ENCODE results near the gene CLCN2.
A peak's percentile ranks its signal among the peaks of the same experiment; 100 is the strongest.

GRCh38 chr3:184373422-184373821, 12.0 kb upstream of the CLCN2 start:
- TF ChIP-seq CTCF (IDR thresholded peaks at IDR 0.05) (no peak), POLR2AphosphoS5 (IDR thresholded peaks at IDR 0.05) (peak in 1 of 2 donors; percentile 12)

All from esophagus muscularis mucosa (tissue), 3 donors.